T-helper 1 cell (primary cell): ENCODE data around the gene C3orf52.
A peak's percentile ranks its signal among the peaks of the same experiment; 100 is the strongest.

ENCODE experiments used
- DNase-seq, 5 donors: peaks; one replicate each; pipeline ENCODE4 v3.0.0-alpha.2; 2012 to 2020

The C3orf52 gene

DNA sequence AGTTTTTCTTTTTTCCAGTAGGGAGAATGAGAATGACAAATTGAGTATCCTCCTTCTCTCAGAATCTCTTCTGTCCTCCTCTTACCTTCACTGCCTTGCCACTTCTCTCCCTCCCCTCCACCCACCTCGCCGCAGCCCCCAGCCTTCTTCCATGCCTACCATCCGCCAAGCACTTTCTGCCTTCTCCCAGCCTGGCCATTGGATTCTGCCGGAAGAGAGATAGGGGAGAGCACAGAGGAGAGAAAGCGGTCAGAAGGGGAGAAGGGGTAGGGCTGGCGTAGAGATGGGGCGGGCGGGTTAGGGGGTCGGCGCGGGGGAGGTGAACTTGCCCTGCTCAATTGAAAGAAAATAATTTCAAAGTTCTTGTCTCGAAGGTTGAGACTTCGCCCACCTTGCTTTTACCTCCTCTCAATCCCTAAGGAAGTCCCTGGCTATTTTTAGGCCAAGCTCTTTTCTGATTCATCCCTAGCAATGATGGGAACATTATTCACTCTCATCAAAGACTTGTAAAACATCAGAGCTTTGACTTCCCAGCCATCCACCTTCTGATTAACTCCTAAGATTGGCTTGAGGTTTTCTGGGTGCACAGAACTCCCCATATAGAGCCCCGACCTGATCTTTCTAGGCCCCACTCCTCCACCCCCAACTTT lies 811 bp downstream of the C3orf52 start:
- no peak for DNase-seq

DNA sequence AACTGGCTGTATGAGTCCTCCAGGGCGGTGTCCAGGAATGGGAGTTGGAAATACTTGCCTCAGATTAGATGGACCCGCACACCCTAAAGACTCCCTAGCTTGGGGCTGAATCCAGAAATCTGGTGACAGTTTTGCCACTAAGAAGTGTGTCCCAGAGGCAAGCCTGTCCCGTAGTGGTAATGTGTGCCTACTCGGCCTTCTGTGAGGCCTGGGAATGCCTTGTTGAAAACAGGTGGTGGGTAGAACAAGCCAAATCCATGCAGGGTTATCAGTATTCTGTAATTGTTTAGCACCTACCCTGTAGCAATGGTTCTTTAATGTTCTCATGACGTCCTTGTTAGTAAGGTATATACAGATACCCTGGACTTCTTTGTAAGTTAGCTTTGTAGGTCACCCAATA lies 1.6 kb downstream of the C3orf52 start:
- no peak for DNase-seq

DNA sequence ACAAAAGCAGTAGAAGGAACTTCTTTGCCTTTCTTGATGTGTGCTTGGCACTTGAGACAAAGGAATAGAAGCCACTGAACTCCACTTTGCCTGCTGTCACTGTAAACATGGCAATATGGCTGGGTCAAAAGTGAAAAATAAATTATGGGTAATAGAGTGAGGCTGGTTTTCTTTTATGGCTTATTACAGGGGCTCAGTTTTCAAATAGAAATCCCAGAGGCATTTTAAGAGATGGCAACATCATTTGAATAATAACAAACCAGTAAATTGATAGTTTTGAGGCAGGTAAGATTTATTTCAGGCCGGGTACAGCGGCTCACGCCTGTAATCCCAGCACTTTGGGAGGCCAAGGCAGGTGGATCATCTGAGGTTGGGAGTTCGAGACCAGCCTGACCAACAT lies 2.8 kb downstream of the C3orf52 start:
- no peak for DNase-seq

DNA sequence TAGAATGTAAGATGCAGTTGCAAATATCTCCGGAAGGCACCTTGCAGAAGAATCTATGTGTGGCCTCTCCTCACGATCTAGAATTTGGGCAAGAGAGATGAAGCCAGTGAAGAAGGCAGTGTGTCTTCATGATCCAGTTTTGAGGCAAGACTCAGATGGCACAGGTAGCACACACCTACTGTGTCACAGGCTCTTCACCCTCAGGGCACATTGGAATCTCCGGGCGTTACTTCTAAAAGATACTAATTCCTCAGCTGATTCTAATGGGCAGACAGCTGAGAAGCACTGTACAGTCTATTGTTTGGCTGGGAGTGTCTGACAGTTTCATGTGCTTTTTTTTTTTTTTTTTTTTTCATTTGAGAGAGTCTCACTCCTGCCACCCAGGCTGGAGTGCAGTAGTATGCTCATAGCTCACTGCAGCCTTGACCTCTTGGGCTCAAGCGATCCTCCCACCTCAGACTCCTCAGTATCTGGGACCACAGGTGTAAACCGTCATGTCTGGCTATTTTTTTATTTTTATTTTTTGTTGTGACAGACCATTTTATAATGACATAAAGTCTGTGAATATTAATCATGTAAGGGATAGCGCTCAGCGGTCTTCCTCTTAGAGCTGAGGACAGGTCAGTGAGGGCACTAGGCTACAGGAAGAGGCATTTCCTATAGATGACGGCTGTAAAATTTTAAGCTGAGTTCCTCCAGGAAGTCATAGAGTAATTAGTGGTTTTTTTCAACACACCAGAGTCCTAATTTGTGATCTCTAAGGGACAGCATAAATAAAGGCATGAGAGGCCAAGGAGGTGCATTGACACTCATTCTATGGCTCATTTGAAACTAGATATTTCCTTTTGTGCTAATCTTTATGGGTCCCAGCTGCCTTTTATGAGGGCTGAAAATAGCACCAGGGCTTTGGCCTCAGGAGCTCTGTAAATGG lies 4.0 kb downstream of the C3orf52 start:
- no peak for DNase-seq

DNA sequence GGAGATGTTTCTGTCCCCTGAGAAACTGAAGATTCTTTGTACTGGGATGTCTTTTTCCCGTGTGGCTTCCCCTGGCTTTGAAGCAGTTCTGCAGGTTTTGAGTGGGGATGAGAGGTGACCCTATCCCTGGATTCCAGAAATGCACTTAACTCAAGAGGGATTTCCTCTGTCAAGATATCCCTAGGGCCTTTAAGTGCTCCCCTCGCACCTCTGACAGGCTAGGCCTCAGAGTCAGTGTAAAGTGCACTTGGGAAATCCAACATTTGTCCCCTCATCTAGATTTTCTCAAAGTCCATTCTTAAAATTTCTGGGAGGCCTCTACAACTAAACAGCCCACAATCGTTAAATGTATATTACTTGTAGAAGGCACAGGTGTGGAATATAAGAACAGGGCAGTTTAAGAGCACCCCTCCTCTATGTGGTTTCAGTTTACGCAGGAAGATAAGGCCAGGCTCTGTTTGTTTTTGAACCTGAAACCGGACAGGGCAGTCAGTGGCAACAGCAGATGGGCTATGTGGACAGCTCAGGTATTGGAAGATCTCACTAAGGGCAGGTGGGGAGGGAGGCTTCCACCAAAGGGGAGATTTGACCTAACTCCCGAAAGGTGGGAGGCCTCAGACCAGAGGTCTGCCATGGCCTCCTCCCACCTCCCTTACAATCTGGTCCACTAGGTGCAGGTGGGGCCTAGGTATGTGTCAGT lies 4.8 kb downstream of the C3orf52 start:
- no peak for DNase-seq

DNA sequence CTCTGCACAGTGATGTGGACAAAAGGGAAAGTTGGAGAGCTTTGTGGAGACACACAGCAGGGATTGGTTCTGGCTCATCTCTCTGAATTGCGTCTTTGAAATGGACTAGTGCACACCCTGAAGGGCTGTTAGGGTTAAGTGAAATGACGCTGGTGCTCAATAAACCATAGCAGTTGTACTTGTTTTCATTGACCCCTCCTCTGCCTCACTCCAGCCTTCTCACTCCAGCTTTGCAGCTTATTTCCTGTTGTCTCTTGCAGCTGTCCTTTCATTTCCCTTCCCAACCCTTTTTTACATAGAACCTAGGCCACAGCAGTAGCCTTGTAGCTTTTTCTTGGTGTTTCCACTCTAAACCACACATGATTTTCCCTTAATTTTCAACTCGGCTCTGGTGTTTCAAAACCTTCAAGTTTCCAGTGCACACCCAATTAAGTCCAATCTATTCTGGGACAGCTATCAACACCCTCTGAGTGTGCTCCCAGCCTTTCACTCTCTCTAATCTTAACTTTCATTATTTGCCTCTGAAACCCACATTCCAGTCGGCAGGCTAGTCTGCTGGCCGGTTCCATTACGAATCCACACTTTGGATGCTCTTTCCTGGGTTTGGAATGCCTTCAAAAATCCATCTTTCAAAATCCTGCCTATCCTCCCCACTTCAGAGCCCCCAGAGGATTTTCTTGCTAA lies 6.4 kb downstream of the C3orf52 start:
- no peak for DNase-seq

DNA sequence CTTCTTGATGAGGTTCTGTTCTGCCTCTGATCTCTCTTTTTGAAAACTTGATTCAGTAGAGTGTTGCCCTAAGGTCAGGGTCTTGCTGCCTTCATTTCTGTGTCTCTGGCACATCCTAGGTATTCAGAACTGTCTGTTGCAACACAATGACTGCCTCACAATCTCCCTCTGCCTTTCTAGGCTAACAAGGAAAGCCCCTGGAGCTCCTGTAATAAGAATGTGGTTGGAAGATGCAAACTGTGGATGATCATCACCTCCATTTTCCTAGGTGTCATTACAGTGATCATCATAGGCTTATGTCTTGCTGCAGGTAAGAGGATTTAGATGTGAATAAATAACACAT lies 7.0 kb downstream of the C3orf52 start:
- no peak for DNase-seq

DNA sequence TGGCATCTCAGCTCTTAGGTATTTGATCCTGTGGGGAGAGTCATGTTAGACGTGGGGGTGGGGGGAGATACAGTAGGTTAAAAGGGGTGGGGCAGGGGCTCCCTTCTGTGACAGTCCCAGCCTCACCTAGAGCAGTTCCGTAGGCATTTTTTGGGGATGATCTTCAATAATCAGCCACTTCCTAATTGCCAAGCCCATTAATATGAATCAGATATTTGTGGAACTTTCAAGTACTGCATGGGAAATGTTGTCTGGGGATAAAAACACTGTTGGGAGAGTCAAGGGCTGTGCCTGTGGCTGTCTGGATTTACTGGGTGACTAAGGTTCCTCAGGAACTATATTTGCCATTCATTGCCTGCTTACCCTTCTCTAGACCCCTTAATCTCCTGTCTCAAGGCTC lies 9.5 kb downstream of the C3orf52 start:
- DNase-seq, result no peak

DNA sequence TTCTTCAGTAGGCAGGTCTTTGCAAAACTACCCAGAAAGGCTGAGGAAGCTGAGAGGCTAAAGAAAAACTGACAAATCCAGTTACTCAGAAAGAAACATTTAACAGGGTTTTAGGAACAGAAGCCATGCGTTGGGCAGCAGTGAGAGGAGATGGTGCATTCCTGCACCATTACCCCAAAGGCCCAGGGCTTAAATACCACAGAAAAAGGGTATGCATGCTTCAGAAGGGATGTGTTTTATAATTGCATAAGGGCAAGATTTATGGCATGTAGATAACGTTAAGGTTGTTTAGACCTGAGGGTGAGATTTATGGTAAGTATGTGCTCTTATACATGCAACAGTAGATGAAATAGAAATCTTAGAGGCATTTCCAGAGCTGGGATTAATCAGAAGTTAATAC lies 10.0 kb downstream of the C3orf52 start:
- DNase-seq, result no peak

DNA sequence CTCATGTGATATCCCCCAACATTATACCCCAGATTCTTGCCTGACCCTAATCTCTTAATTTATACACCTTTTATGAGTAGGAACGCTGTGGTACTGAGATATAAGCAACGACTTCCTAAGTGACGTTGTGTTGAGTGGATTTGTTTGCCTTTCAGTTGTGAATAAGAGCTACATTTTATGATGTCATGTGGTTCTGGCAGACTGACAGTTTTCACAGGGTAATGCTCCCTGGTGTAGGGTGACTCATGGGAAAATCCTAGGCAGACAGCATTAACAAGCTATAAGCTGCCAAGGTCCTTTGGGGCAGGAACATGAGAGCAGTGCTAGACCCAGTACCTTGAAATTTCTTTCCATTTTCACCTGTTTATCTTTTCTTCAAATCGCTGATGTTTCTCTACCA lies 11.2 kb downstream of the C3orf52 start:
- DNase-seq, result no peak

DNA sequence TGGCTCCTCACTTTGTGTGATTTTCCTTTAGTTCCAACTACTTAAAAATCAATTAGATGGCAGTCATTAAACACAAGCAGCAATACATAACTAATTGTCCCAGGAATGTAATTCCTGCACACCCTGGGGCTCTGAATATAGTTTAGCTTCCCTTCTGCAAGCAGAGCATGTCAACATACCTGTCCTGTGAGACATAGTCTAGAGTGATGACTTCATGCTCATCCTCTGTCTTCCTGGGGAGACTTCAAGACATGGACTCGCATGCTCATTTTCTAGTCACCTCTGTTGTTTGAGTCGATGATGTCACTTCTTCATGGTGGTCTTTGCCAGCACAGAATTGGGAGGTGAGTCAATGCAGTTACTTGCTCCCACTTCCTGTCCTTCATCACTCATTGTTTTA lies 15.7 kb downstream of the C3orf52 start:
- DNase-seq, result no peak

DNA sequence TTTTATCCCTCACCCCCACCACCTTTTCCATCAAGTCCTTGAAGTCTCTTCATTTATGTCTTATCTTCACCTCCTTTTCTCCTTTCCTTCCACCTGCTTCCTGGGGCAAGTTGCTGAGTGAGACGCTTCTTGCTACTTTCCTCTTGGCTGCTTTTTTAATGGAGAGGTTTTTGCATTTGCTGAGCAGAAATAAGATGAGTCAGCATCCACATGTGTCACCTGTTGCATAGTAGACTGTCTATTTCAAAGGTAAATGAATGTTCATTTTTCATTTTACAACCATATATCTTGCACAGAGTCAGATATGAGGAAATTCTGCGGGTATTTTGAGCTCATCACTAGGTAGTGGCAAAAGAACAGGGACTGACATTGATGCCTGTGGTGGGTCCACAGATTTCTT lies 18.6 kb downstream of the C3orf52 start:
- no peak for DNase-seq

DNA sequence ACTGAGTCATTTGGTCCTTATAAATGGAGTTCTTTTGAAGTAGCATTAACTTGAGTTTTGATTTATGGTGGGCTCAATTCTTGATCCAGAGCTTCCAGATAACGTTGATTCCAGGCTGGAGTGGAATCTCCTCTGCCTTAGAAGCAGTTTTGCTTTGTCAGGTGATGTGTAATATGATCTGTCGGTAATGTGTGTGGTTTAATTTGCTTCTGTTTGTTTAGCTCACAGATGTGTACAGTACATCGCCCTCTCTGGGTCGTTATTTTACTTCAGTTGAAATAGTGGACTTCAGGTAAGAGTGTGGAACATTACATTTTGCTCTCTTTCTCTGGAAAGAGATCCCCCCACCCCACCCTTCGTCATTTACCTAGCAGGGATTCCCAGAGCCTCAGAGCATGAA lies 23.1 kb downstream of the C3orf52 start:
- no peak for DNase-seq

DNA sequence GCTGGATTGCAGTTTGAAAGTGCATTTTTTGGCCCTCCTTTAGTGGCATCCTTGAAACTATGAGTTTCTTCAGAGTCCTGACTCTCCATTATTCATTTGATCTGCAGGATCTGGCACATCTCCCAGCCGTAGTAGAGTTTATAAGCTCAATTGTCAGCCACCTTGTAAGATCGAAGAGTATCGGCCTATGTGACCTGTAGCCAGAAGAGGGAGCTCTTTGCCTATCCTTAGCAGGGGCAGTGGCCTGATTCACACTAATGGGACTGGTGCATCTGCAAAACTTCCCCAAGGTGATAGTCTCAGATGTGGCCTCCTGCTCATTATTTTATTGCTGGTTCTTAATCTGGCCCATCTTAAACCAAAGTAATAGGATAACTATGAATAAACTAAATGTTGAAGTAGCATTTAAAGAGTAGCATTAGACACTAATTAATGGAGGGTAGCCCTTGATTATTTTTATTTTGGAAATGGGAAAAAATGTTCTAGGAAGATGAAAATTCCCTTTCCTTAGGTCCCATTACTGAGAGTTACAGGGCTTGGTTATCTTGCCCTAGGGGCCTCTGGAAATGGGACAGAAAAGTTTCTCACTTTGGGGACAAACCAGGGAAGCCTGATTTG lies 25.7 kb downstream of the C3orf52 start:
- peak; percentile 11 to 77 (median 45) for DNase-seq

DNA sequence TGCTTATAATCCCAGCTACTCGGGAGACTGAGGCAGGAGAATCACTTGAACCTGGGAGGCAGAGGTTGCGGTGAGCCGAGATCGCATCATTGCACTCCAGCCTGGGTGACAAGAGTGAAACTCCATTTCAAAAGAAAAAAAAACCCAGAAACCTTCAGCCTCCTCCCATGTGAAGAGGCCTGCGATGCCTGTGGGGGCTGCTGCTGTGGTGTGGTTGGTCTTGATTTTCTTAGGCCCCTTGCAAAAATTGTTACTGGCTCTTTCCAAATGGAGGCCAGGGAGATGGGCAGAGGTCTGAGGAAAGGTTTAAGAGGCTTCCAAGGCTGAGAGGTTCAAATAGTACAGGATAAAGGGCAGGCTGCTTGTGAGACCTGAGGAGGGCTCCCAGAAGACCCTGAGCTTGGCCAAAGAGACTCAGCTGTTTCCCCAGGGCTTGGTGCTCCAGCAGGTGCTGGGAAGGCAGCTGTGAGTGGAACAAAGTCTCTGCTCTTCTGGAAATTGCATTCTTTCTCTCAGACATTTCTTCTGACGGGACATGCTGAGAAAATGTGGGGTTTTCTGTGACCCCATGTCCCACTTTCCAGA lies 28.5 kb downstream of the C3orf52 start:
- DNase-seq, result no peak

DNA sequence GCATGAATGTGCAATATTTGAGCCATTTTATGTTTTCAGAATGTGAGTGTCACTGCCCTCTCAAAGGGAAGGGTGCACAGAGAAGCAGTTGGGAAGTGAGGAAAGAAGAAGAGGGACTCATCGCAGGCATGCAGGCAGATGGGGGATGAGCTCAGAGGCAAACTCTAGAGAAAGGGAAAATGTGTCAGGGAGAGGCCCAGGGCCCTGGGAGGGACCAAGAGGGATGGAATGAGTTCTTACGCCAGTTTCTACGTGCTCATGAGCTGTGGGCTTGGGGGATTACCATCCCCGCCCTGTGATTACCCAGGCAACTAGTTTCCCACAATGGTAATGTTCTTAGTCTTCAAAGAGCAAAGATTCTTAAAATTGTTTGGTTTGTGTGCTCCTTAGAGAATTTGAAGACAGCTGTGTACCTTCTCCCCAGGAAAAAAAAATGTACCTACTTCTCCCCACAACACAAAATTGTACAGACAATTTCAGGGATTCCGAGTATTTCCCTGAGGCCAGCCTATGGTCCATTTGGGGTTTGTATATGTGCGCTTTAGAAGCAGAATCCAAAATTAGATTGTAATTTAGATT lies 29.1 kb downstream of the C3orf52 start:
- DNase-seq, result no peak

DNA sequence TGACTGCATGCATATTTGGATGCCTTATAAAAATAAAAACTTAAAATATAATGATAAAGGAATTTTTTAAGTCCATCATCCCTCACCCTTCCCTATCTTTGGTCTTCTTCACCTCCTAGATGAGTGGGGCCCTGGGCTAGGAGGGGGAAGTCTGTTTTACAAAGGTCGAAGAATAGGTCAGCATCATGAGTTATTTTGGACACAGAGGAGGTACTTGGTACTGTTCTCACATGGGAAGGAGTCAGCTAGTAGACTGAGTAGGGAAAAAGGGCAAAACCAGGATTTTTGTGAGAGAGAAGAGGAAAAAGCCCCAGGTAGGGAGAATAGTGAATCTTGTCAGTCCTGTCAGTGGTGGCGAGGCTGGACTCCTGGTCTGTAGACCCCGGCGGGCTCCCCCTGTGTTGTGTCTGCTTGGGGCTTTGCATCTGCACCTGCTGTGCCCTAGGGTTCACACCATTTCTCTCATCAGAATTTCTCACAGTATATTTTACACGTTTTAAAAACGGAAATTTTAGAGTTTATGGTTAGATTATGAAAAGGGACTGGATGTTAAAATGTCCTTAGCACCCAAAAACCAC lies 29.7 kb downstream of the C3orf52 start:
- DNase-seq, result no peak

DNA sequence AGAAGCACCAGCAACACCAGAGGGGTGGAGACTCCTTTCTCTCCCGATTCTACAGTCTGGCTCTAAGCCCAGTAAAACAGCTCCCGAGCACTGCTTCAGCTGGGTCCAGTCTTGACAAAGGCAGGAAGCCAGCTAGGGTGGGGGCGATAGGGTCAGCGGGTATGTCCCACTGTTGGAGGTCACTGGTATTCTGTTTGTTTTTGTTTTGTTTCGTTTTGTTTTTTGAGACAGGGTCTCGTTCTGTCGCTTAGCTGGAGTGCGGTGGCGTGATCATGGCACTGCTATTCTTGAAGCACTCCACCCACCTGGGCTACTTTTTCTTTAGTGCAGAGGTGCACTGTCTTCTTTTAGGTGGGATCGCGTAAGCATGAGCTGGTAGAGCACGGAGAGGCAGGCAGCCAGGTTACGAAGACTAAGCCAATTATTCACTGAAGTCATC lies 30.6 kb downstream of the C3orf52 start:
- DNase-seq, result no peak

DNA sequence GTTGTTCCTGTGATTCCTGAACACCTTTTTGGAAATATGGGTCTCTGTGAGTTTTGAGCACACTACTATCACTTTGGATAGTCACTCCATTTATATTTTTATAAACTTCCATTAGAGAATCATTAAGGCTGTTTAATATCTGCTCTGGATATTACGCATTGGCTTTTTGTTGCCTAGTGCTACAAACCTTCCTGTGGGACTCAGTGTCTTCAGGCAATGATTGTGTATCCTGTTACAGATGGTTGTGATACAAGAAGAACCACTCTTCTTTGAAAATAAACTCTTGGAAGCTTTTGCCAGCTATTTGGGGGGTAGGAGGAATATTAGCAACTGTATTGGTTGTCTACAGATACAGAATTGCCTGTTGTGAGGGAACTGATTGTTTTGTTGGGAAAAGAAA lies 31.2 kb downstream of the C3orf52 start:
- DNase-seq, result no peak

DNA sequence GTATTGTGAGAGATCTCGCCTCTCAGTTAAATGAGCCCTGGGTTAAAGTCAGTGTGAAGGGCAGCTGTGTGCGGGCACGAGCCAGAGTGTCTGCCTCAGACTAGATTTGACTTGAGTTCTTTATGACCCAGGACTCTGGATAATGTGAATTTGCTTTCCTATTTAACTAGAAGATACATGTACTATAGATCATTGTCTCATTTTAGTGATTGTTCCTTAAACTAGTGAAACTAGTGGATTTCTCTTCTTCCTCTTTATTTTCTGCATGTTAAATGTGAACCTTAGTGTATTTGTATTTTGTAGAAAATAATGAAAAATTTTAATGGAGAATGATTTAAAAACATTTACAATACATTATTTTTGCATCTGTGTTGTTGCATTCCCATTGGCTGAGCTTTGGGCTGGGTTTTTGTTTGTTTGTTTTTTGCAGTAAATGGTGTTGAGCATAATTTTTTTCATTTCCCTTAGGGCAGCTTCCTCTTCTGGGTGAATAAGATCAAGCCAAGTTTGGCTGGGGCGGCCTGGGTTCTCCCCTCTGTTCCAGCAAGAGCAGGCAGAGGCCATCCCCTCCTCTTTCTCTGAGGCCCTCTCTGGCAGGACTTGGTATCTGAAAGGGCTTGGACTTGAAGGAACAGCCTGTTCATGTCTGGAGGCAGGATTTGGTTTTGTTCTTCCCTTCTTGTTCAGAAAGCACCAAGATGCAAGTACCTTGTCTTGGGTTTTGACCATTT lies 31.8 kb downstream of the C3orf52 start:
- DNase-seq, result no peak
